ENCODE data around the gene CCNG2.

Gene CCNG2

DNA sequence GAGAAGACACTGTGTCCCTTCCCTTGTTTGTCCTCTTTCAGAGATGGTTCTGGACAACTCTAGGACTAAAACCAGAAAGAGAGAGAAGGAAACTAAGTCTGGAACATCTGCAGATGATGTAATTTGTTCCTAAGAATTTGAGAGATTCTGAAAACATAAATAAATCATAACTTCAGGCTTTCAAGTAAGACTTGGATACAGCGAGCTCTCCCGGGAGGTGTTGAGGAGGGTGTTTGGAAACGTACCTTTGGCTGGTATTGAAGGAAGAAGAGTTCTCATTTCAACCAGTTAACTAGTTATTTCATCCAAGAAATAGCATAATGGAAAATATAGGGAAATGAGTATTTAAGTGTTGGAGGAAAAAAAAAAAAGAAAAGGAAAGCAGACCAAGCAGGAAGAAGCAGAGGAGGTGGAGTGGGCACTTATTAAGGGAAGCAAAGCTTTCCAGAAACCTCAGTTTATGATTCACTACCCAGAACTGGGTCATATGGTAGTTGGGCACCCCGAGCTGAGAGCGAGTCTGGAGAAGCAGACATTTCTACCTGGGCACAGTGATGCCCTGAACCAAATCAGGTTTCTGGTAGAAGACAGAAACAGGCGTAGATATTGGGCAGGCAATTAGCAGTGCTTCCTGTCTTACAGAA, 26.9 kb downstream of the CCNG2 start:
- Histone ChIP-seq H3K27me3 (no peaks in the 10 kb centered on the region), H3K4me1 (ENCODE audit: control insufficient read depth in 1 of 2, insufficient read depth in 1 of 2, low read depth in 1 of 2, low read length in 1 of 2) (no peaks in the 10 kb centered on the region), H3K27ac (no peak overlapping the region), H3K36me3 (no peaks in the 10 kb centered on the region), H3K4me3 (ENCODE audit: low read depth in 1 of 2, low read length in 1 of 2) (no peak overlapping the region), H3K9me3 (no peaks in the 10 kb centered on the region)
- TF ChIP-seq, protein P1, sequence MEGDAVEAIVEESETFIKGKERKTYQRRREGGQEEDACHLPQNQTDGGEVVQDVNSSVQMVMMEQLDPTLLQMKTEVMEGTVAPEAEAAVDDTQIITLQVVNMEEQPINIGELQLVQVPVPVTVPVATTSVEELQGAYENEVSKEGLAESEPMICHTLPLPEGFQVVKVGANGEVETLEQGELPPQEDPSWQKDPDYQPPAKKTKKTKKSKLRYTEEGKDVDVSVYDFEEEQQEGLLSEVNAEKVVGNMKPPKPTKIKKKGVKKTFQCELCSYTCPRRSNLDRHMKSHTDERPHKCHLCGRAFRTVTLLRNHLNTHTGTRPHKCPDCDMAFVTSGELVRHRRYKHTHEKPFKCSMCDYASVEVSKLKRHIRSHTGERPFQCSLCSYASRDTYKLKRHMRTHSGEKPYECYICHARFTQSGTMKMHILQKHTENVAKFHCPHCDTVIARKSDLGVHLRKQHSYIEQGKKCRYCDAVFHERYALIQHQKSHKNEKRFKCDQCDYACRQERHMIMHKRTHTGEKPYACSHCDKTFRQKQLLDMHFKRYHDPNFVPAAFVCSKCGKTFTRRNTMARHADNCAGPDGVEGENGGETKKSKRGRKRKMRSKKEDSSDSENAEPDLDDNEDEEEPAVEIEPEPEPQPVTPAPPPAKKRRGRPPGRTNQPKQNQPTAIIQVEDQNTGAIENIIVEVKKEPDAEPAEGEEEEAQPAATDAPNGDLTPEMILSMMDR (IDR thresholded peaks at IDR 0.05): no peak

DNA sequence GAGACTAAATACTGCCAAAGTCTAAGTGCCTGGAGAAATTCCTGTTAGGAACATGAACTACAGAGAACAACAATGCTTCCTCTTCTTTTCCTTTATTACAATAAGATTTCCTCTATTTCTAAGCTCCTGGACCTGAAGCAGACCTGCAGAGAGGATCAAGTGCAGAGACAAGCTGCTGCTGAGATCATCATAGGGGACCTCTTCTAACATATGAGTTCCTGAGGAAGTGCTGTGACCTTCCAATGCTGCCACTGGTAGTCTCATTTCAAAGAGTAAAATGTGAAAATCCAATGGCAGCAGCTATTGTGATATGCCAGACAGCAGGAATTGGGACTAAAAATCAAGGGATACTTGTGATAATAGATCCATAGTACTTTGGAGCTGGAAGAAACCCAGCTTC, 28.0 kb downstream of the CCNG2 start:
- no peak overlapping the region for H3K4me3 ChIP-seq (ENCODE audit: low read depth in 1 of 2, low read length in 1 of 2)
- H3K9me3 ChIP-seq: no peaks in the 10 kb centered on the region
- H3K27me3 ChIP-seq: no peaks in the 10 kb centered on the region
- no peaks in the 10 kb centered on the region for H3K36me3 ChIP-seq
- no peaks in the 10 kb centered on the region for H3K4me1 ChIP-seq (ENCODE audit: control insufficient read depth in 1 of 2, insufficient read depth in 1 of 2, low read depth in 1 of 2, low read length in 1 of 2)
- no peak overlapping the region for H3K27ac ChIP-seq
- TF ChIP-seq, protein P1 (IDR thresholded peaks at IDR 0.05): no peak

DNA sequence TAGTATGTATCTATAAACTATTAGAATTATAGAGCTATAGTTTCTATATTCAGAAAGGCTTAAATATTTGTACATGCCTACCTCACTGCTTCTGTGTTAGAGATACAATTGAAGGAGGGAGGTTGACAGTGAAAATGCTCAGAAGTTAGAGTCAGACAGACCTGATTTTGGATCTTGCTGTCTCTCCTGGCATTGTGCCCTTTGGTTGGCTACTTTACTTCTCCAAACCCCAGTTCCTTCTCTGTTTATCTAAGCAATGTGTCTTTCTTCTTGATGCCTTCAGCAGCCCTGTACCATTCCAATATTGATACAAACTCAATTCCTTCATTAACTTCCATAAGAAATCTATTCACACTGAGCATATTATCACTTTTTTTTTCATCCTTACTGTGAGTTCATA, 28.7 kb downstream of the CCNG2 start:
- no peaks in the 10 kb centered on the region for H3K4me1 ChIP-seq (ENCODE audit: control insufficient read depth in 1 of 2, insufficient read depth in 1 of 2, low read depth in 1 of 2, low read length in 1 of 2)
- H3K4me3 ChIP-seq (ENCODE audit: low read depth in 1 of 2, low read length in 1 of 2): no peak overlapping the region
- H3K27me3 ChIP-seq: no peaks in the 10 kb centered on the region
- no peaks in the 10 kb centered on the region for H3K36me3 ChIP-seq
- no peak overlapping the region for H3K27ac ChIP-seq
- TF ChIP-seq, protein P1 (IDR thresholded peaks at IDR 0.05): no peak
- H3K9me3 ChIP-seq: no peaks in the 10 kb centered on the region

DNA sequence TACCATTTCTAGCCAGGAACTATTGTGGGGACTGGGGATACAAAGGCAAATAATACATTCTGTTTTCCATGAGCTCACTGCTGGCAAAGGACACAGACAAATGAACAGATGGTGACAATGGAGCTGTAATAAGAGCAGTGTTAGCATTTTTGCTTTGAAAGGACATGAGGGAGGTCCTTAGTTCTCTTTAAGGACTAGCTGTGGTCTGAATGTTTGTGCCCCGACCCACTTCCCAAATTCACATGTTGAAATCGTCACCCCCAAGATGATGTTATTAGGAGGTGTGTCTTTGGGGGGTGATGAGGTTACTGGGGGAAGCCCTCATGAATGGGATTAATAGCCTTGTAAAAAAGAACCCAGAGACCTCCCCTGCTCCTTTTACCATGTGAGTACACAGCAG, 30.3 kb downstream of the CCNG2 start:
- no peaks in the 10 kb centered on the region for H3K4me1 ChIP-seq (ENCODE audit: control insufficient read depth in 1 of 2, insufficient read depth in 1 of 2, low read depth in 1 of 2, low read length in 1 of 2)
- H3K27me3 ChIP-seq: no peaks in the 10 kb centered on the region
- H3K9me3 ChIP-seq: no peaks in the 10 kb centered on the region
- TF ChIP-seq, protein P1 (IDR thresholded peaks at IDR 0.05): no peak
- no peak overlapping the region for H3K27ac ChIP-seq
- no peak overlapping the region for H3K4me3 ChIP-seq (ENCODE audit: low read depth in 1 of 2, low read length in 1 of 2)
- H3K36me3 ChIP-seq: no peaks in the 10 kb centered on the region

DNA sequence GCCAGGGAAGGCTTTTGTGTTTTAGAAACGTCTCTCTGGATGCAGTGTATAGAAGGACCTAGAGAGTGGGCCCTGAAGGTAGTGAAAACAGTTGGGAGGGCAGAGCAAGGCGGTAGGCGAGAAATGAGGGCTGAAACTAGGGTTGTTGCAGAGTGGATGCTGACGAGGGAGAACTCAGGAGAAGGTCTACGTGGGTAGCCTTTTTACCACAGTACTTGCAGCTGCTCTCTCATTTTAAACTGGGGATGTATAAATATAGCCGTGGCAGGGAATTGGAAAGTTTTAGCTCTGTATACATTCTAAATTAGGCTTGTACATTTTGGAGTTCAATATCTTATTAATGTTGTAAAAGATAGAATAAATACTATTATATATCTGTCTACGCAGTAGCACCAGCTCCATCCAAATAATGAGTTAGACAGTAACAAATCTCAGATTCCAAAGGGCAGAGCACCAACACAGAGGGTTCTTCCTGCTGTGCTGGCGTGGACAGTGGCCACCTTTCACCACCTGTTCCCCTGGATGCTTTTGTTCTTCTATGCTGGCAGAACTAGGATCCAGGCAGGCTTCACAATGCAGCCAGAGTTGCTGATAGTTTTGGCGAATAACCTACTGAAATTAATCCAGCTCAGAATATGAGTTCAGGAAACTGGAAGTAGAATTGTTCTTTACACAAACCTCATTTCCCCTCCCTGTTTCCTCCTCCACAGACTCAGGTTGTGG, 31.7 kb downstream of the CCNG2 start:
- Histone ChIP-seq H3K9me3 (no peaks in the 10 kb centered on the region), H3K27me3 (no peaks in the 10 kb centered on the region), H3K36me3 (no peaks in the 10 kb centered on the region), H3K4me3 (ENCODE audit: low read depth in 1 of 2, low read length in 1 of 2) (no peak overlapping the region), H3K27ac (no peak overlapping the region), H3K4me1 (ENCODE audit: control insufficient read depth in 1 of 2, insufficient read depth in 1 of 2, low read depth in 1 of 2, low read length in 1 of 2) (peaks cover 6% of the 10 kb centered on the region in 2 experiments)
- TF ChIP-seq, protein P1 (IDR thresholded peaks at IDR 0.05): no peak
